Measurements from ENCODE around the gene GNL2.

DNA sequence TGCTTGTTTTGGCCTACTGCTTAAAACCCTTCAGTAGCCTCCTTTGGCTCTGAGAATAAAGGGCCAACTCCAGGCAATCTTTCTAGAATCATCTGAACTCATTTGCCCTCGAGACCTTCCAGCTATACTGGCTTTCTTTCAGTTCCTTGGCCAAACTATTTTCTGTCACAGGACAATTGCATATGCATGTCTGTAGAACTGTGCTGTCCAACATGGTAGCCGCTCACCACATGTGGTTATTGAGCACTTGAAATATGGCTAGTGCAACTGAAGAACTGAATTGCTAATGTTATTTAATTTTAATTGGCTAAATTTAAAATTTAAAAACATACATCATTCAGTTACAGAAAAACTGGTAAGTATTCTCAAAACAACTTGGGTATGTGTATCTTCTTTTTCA, 14.3 kb upstream of the GNL2 start:
- TF ChIP-seq, protein P1, sequence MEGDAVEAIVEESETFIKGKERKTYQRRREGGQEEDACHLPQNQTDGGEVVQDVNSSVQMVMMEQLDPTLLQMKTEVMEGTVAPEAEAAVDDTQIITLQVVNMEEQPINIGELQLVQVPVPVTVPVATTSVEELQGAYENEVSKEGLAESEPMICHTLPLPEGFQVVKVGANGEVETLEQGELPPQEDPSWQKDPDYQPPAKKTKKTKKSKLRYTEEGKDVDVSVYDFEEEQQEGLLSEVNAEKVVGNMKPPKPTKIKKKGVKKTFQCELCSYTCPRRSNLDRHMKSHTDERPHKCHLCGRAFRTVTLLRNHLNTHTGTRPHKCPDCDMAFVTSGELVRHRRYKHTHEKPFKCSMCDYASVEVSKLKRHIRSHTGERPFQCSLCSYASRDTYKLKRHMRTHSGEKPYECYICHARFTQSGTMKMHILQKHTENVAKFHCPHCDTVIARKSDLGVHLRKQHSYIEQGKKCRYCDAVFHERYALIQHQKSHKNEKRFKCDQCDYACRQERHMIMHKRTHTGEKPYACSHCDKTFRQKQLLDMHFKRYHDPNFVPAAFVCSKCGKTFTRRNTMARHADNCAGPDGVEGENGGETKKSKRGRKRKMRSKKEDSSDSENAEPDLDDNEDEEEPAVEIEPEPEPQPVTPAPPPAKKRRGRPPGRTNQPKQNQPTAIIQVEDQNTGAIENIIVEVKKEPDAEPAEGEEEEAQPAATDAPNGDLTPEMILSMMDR (IDR thresholded peaks at IDR 0.05; ENCODE audit: low read length): no peak
- TF ChIP-seq EZH2 (IDR thresholded peaks at IDR 0.05; ENCODE audit: borderline replicate concordance, low read length): no peak
